Immature natural killer cell (primary cell): ENCODE results near the gene CREBBP. TPM values are rescaled to one million over a fixed set of nuclear protein-coding genes. Genes with fewer than 3 reads are reported as not detected.

Experiments
- DNase-seq, 3 donors: peaks; one replicate each; pipeline ENCODE4 v3.0.0; 2022; ENCODE audit warnings: mixed read lengths in 1 of 3
- H3K27ac Mint-ChIP-seq, 6 donors: one replicate each; pipeline ENCODE4 v1.8.0; 2020; ENCODE audit warnings: mixed read lengths in 6 of 6, mild to moderate bottlenecking in 5 of 6, inconsistent platforms in 4 of 6, moderate library complexity in 3 of 6
- H3K27me3 Mint-ChIP-seq, 3 donors: one replicate each; pipeline ENCODE4 v1.8.0; 2020 to 2021; ENCODE audit warnings: low read depth in 3 of 3, mild to moderate bottlenecking in 3 of 3, mixed read lengths in 3 of 3, moderate library complexity in 3 of 3, inconsistent platforms in 1 of 3
- H3K36me3 Mint-ChIP-seq, 3 donors: one replicate each; pipeline ENCODE4 v1.8.0; 2020; ENCODE audit warnings: mixed read lengths in 3 of 3, inconsistent platforms in 2 of 3, mild to moderate bottlenecking in 2 of 3
- H3K4me1 Mint-ChIP-seq, 2 donors: one replicate each; pipeline ENCODE4 v1.8.0; 2020; ENCODE audit warnings: inconsistent platforms in 2 of 2, mild to moderate bottlenecking in 2 of 2, mixed read lengths in 2 of 2, moderate library complexity in 1 of 2
- H3K4me3 Mint-ChIP-seq, 5 donors: one replicate each; pipeline ENCODE4 v1.8.0; 2020; ENCODE audit warnings: mild to moderate bottlenecking in 5 of 5, mixed read lengths in 5 of 5, inconsistent platforms in 3 of 5, moderate library complexity in 3 of 5
- H3K9me3 Mint-ChIP-seq, 6 donors: one replicate each; pipeline ENCODE4 v1.8.0; 2020; ENCODE audit warnings: mild to moderate bottlenecking in 6 of 6, mixed read lengths in 6 of 6, inconsistent platforms in 4 of 6, moderate library complexity in 3 of 6
- polyA plus RNA-seq, 3 donors: library from polyadenylated mRNA; unstranded; fragments of 300-500 nt; fragmentation: Illumina TruSeq; gene quantifications; one replicate each; pipeline ENCODE4 v1.2.3, GENCODE V29; 2021

Gene CREBBP
- polyA plus RNA-seq, 3 donors from 2014 or later: 0.27 to 23.8 (median 3.9) TPM

GRCh38 chr16:3874794-3875692, 5.5 kb downstream of the CREBBP start:
- Mint-ChIP-seq H3K4me1 (peaks cover 92 to 94% of the 10 kb centered on the region in 2 donors), H3K36me3 (peaks cover 0 to 5% (median 0%) of the 10 kb centered on the region in 3 donors), H3K9me3 (no peaks in the 10 kb centered on the region), H3K4me3 (peak overlapping the region in 4 of 5 donors; percentile 12 to 63 (median 38)), H3K27me3 (peaks cover 11 to 23% (median 16%) of the 10 kb centered on the region in 3 donors), H3K27ac (peak overlapping the region in 1 of 6 donors; percentile 73)
- no peak for DNase-seq

- H3K4me3 Mint-ChIP-seq: peak overlapping the region in 1 of 5 donors; percentile 14
- H3K4me1 Mint-ChIP-seq: peaks cover 99 to 100% of the 10 kb centered on the region in 2 donors
- no peak for DNase-seq
- H3K36me3 Mint-ChIP-seq: peaks cover 0 to 5% (median 0%) of the 10 kb centered on the region in 3 donors
- H3K27ac Mint-ChIP-seq: no peak overlapping the region
- no peaks in the 10 kb centered on the region for H3K9me3 Mint-ChIP-seq
- peaks cover 10 to 20% (median 14%) of the 10 kb centered on the region in 3 donors for H3K27me3 Mint-ChIP-seq
These were observed 6.3 kb downstream of the CREBBP start for GRCh38 chr16:3874242-3874641.

- H3K36me3 Mint-ChIP-seq: peaks cover 0 to 5% (median 0%) of the 10 kb centered on the region in 3 donors
- no peak for DNase-seq
- peak overlapping the region in 5 of 6 donors; percentile 27 to 74 (median 56) for H3K27ac Mint-ChIP-seq
- H3K4me3 Mint-ChIP-seq: peak overlapping the region in 3 of 5 donors; percentile 23 to 54 (median 37)
- peaks cover 99 to 100% of the 10 kb centered on the region in 2 donors for H3K4me1 Mint-ChIP-seq
- peaks cover 5 to 13% (median 9%) of the 10 kb centered on the region in 3 donors for H3K27me3 Mint-ChIP-seq
- no peaks in the 10 kb centered on the region for H3K9me3 Mint-ChIP-seq
These were observed 6.9 kb downstream of the CREBBP start for GRCh38 chr16:3873482-3874173.

GRCh38 chr16:3872216-3872895, 8.2 kb downstream of the CREBBP start:
- Mint-ChIP-seq H3K4me3 (peak overlapping the region in 2 of 5 donors; percentile 16 to 43), H3K4me1 (peaks cover 95 to 99% of the 10 kb centered on the region in 2 donors), H3K27me3 (peaks cover 3 to 6% (median 5%) of the 10 kb centered on the region in 3 donors), H3K36me3 (peaks cover 0 to under 1% (median 0%) of the 10 kb centered on the region in 3 donors), H3K9me3 (no peaks in the 10 kb centered on the region), H3K27ac (peak overlapping the region in 4 of 6 donors; percentile 11 to 55 (median 24))
- no peak for DNase-seq

GRCh38 chr16:3868967-3869366, 11.5 kb downstream of the CREBBP start:
- Mint-ChIP-seq H3K9me3 (no peaks in the 10 kb centered on the region), H3K4me1 (peaks cover 95 to 99% of the 10 kb centered on the region in 2 donors), H3K27me3 (peaks cover 2 to 6% (median 4%) of the 10 kb centered on the region in 3 donors), H3K36me3 (no peaks in the 10 kb centered on the region), H3K27ac (peak overlapping the region; percentile 38 to 79 (median 64)), H3K4me3 (peak overlapping the region in 4 of 5 donors; percentile 19 to 46 (median 26))
- DNase-seq: no peak

- DNase-seq: no peak
- Mint-ChIP-seq H3K27me3 (peaks cover 2 to 6% (median 6%) of the 10 kb centered on the region in 3 donors), H3K36me3 (no peaks in the 10 kb centered on the region), H3K4me1 (peaks cover 95 to 99% of the 10 kb centered on the region in 2 donors), H3K4me3 (peak overlapping the region; percentile 19 to 46 (median 30)), H3K27ac (peak overlapping the region; percentile 38 to 79 (median 64)), H3K9me3 (no peaks in the 10 kb centered on the region)
These were observed 12.0 kb downstream of the CREBBP start for GRCh38 chr16:3868556-3868955.

GRCh38 chr16:3866703-3867431, 13.6 kb downstream of the CREBBP start:
- H3K4me1 Mint-ChIP-seq: peaks cover 94 to 99% of the 10 kb centered on the region in 2 donors
- peak overlapping the region in 1 of 6 donors; percentile 28 for H3K27ac Mint-ChIP-seq
- no peaks in the 10 kb centered on the region for H3K36me3 Mint-ChIP-seq
- no peak for DNase-seq
- H3K9me3 Mint-ChIP-seq: no peaks in the 10 kb centered on the region
- H3K27me3 Mint-ChIP-seq: peaks cover 2 to 6% (median 3%) of the 10 kb centered on the region in 3 donors
- H3K4me3 Mint-ChIP-seq: peak overlapping the region in 2 of 5 donors; percentile 7 to 23

GRCh38 chr16:3865241-3865640, 15.3 kb downstream of the CREBBP start:
- H3K27ac Mint-ChIP-seq: no peak overlapping the region
- peaks cover 91 to 99% of the 10 kb centered on the region in 2 donors for H3K4me1 Mint-ChIP-seq

GRCh38 chr16:3864562-3864961, 16.0 kb downstream of the CREBBP start:
- H3K27me3 Mint-ChIP-seq: peaks cover 0 to 3% (median 3%) of the 10 kb centered on the region in 3 donors
- no peak for DNase-seq
- H3K9me3 Mint-ChIP-seq: no peaks in the 10 kb centered on the region
- no peaks in the 10 kb centered on the region for H3K36me3 Mint-ChIP-seq
- no peak overlapping the region for H3K27ac Mint-ChIP-seq
- H3K4me3 Mint-ChIP-seq: peak overlapping the region in 3 of 5 donors; percentile 8 to 21 (median 10)
- H3K4me1 Mint-ChIP-seq: peaks cover 91 to 99% of the 10 kb centered on the region in 2 donors

More at GRCh38 chr16:3865241-3865640, 15.3 kb downstream of the CREBBP start:
- Mint-ChIP-seq H3K27me3 (peaks cover 0 to 3% (median 2%) of the 10 kb centered on the region in 3 donors), H3K4me3 (peak overlapping the region in 3 of 5 donors; percentile 3 to 44 (median 18)), H3K36me3 (no peaks in the 10 kb centered on the region), H3K9me3 (no peaks in the 10 kb centered on the region)
- DNase-seq: no peak

- no peaks in the 10 kb centered on the region for H3K9me3 Mint-ChIP-seq
- no peaks in the 10 kb centered on the region for H3K36me3 Mint-ChIP-seq
- no peak overlapping the region for H3K27ac Mint-ChIP-seq
- no peak for DNase-seq
- peak overlapping the region; percentile 10 to 66 (median 28) for H3K4me3 Mint-ChIP-seq
- H3K4me1 Mint-ChIP-seq: peaks cover 90 to 99% of the 10 kb centered on the region in 2 donors
- peaks cover 0 to 3% (median 2%) of the 10 kb centered on the region in 3 donors for H3K27me3 Mint-ChIP-seq
These were observed 16.9 kb downstream of the CREBBP start for GRCh38 chr16:3863587-3863986.

- Mint-ChIP-seq H3K36me3 (no peaks in the 10 kb centered on the region), H3K27ac (peak overlapping the region; percentile 21 to 75 (median 40)), H3K27me3 (peaks cover 0 to 8% (median 2%) of the 10 kb centered on the region in 3 donors), H3K4me1 (peaks cover 94 to 100% of the 10 kb centered on the region in 2 donors), H3K4me3 (peak overlapping the region; percentile 24 to 65 (median 63)), H3K9me3 (no peaks in the 10 kb centered on the region)
- DNase-seq: no peak
These were observed 18.6 kb downstream of the CREBBP start for GRCh38 chr16:3861808-3862451.

GRCh38 chr16:3859889-3860288, 20.6 kb downstream of the CREBBP start:
- H3K4me1 Mint-ChIP-seq: peaks cover 93 to 100% of the 10 kb centered on the region in 2 donors
- peak overlapping the region in 1 of 5 donors; percentile 74 for H3K4me3 Mint-ChIP-seq
- H3K27me3 Mint-ChIP-seq: peaks cover 0 to 9% (median 2%) of the 10 kb centered on the region in 3 donors
- H3K27ac Mint-ChIP-seq: peak overlapping the region in 3 of 6 donors; percentile 7 to 49 (median 24)
- DNase-seq: no peak
- no peaks in the 10 kb centered on the region for H3K9me3 Mint-ChIP-seq
- H3K36me3 Mint-ChIP-seq: no peaks in the 10 kb centered on the region
